ENCODE results near the gene PPP1R14B. TPM values are rescaled to one million over a fixed set of nuclear protein-coding genes. Genes with fewer than 3 reads are reported as not detected.

The PPP1R14B gene
- total and polyA plus RNA-seq, 4 donors = 24.2 to 57.6 (median 38.3) TPM

DNA sequence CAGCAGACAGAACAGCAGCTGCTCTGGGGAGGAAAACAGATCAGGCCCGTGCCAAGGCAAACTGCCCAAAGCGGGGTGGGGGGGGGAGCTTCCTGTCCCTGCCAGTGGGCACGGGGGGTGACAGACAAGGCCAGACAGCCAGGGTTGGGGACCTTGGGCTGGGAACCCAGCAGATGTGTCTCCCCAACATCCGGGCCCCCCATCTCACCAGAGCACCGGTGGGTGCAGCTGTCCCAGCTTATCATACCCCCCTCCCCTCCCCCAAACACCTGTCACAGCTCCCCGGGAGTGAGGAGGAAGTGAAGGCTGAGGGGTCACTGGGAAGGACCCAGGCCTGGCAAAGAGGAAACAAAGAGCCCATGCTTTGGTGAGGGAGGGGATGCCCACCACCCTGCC, 1.3 kb downstream of the PPP1R14B start:
- no peak for DNase-seq (ENCODE audit: low spot score)
- Histone ChIP-seq H3K4me1 (ENCODE audit: control insufficient read depth in 4 of 4, insufficient read depth in 4 of 4, low read length in 3 of 4) (peaks cover 16 to 62% (median 46%) of the 10 kb centered on the region in 4 donors), H3K9me3 (ENCODE audit: control insufficient read depth in 4 of 4, low read length in 3 of 4) (no peaks in the 10 kb centered on the region), H3K27ac (ENCODE audit: low read depth in 1 of 2, low read length in 2 of 2) (peak overlapping the region; percentile 90 to 92), H3K36me3 (ENCODE audit: control insufficient read depth in 4 of 4, insufficient read depth in 3 of 4, low read depth in 1 of 4, low read length in 3 of 4) (peaks cover 0 to 6% (median 4%) of the 10 kb centered on the region in 4 donors), H3K27me3 (ENCODE audit: control insufficient read depth in 4 of 4, insufficient read depth in 4 of 4, low read length in 3 of 4) (no peaks in the 10 kb centered on the region), H3K9ac (ENCODE audit: low read depth in 1 of 2, low read length in 2 of 2) (peak overlapping the region; percentile 32 to 76), H3K4me3 (ENCODE audit: low read depth in 1 of 3, low read length in 3 of 3) (peak overlapping the region; percentile 74 to 92 (median 89))
- TF ChIP-seq, protein P1, sequence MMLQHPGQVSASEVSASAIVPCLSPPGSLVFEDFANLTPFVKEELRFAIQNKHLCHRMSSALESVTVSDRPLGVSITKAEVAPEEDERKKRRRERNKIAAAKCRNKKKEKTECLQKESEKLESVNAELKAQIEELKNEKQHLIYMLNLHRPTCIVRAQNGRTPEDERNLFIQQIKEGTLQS (IDR thresholded peaks at IDR 0.05) = no peak
- TF ChIP-seq GABPA (IDR thresholded peaks at IDR 0.05 in 1 of 2, conservative IDR thresholded peaks at IDR 0.05 in 1 of 2) (no peak), JUND (IDR thresholded peaks at IDR 0.05) (no peak), SP1 (IDR thresholded peaks at IDR 0.05) (no peak), RXRA (IDR thresholded peaks at IDR 0.05) (no peak), EGR1 (IDR thresholded peaks at IDR 0.05; ENCODE audit: low read depth in 2 of 2) (no peak), NR2F2 (IDR thresholded peaks at IDR 0.05) (no peak), FOXA1 (IDR thresholded peaks at IDR 0.05) (no peak), YY1 (IDR thresholded peaks at IDR 0.05) (no peak)
- TF ChIP-seq, protein P2, sequence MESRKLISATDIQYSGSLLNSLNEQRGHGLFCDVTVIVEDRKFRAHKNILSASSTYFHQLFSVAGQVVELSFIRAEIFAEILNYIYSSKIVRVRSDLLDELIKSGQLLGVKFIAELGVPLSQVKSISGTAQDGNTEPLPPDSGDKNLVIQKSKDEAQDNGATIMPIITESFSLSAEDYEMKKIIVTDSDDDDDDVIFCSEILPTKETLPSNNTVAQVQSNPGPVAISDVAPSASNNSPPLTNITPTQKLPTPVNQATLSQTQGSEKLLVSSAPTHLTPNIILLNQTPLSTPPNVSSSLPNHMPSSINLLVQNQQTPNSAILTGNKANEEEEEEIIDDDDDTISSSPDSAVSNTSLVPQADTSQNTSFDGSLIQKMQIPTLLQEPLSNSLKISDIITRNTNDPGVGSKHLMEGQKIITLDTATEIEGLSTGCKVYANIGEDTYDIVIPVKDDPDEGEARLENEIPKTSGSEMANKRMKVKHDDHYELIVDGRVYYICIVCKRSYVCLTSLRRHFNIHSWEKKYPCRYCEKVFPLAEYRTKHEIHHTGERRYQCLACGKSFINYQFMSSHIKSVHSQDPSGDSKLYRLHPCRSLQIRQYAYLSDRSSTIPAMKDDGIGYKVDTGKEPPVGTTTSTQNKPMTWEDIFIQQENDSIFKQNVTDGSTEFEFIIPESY (IDR thresholded peaks at IDR 0.05) = no peak
- 6% methylated on average over 6 of the region's 6 CpGs for WGBS

DNA sequence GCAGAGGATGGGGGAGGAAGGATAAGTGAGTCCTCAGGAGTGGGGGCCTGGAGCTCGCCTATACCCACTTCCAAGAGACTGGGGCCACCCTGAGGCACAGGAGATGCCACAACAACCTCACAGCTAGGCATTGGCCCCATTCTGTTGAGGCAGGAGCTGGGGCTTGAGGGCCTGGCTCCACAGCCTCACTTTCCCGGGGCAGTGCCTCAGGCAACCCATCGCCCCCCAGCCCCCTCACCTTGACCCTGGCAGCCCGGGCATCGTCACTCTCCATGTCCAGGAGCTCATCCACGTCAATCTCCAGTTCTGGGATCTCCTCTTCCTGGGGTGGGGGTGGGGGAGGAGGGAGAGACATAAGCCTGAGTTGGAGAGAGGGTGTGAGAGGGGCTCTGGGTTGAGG, 1.8 kb downstream of the PPP1R14B start:
- Histone ChIP-seq H3K36me3 (ENCODE audit: control insufficient read depth in 4 of 4, insufficient read depth in 3 of 4, low read depth in 1 of 4, low read length in 3 of 4) (peaks cover 0 to 6% (median 4%) of the 10 kb centered on the region in 4 donors), H3K4me3 (ENCODE audit: low read depth in 1 of 3, low read length in 3 of 3) (peak overlapping the region in 2 of 3 donors; percentile 89 to 92), H3K27me3 (ENCODE audit: control insufficient read depth in 4 of 4, insufficient read depth in 4 of 4, low read length in 3 of 4) (no peaks in the 10 kb centered on the region), H3K4me1 (ENCODE audit: control insufficient read depth in 4 of 4, insufficient read depth in 4 of 4, low read length in 3 of 4) (peaks cover 16 to 62% (median 46%) of the 10 kb centered on the region in 4 donors), H3K27ac (ENCODE audit: low read depth in 1 of 2, low read length in 2 of 2) (peak overlapping the region; percentile 90 to 92), H3K9me3 (ENCODE audit: control insufficient read depth in 4 of 4, low read length in 3 of 4) (no peaks in the 10 kb centered on the region), H3K9ac (ENCODE audit: low read depth in 1 of 2, low read length in 2 of 2) (peak overlapping the region in 1 of 2 donors; percentile 36)
- no peak for DNase-seq (ENCODE audit: low spot score)
- 23% methylated on average over 6 of the region's 6 CpGs for WGBS
- TF ChIP-seq HNF4G (IDR thresholded peaks at IDR 0.05) (no peak), GABPA (IDR thresholded peaks at IDR 0.05 in 1 of 2, conservative IDR thresholded peaks at IDR 0.05 in 1 of 2) (no peak)
- TF ChIP-seq, protein P2 (IDR thresholded peaks at IDR 0.05) = no peak
- TF ChIP-seq, protein P3, sequence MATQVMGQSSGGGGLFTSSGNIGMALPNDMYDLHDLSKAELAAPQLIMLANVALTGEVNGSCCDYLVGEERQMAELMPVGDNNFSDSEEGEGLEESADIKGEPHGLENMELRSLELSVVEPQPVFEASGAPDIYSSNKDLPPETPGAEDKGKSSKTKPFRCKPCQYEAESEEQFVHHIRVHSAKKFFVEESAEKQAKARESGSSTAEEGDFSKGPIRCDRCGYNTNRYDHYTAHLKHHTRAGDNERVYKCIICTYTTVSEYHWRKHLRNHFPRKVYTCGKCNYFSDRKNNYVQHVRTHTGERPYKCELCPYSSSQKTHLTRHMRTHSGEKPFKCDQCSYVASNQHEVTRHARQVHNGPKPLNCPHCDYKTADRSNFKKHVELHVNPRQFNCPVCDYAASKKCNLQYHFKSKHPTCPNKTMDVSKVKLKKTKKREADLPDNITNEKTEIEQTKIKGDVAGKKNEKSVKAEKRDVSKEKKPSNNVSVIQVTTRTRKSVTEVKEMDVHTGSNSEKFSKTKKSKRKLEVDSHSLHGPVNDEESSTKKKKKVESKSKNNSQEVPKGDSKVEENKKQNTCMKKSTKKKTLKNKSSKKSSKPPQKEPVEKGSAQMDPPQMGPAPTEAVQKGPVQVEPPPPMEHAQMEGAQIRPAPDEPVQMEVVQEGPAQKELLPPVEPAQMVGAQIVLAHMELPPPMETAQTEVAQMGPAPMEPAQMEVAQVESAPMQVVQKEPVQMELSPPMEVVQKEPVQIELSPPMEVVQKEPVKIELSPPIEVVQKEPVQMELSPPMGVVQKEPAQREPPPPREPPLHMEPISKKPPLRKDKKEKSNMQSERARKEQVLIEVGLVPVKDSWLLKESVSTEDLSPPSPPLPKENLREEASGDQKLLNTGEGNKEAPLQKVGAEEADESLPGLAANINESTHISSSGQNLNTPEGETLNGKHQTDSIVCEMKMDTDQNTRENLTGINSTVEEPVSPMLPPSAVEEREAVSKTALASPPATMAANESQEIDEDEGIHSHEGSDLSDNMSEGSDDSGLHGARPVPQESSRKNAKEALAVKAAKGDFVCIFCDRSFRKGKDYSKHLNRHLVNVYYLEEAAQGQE (IDR thresholded peaks at IDR 0.05) = no peak
